CD4-positive, alpha-beta T cell treated with Interleukin-10 for 1 hour (primary cell): ENCODE results near the gene ERBB4.
"Not testable (repeated sequence)": the region's sequence is repeated elsewhere in the genome, so short reads cannot be mapped to it uniquely, and the experiment has no call there.

Experiments used
- DNase-seq: peaks from one replicate; pipeline ENCODE4 v3.0.0-alpha.2; 2020

ERBB4 gene

DNA sequence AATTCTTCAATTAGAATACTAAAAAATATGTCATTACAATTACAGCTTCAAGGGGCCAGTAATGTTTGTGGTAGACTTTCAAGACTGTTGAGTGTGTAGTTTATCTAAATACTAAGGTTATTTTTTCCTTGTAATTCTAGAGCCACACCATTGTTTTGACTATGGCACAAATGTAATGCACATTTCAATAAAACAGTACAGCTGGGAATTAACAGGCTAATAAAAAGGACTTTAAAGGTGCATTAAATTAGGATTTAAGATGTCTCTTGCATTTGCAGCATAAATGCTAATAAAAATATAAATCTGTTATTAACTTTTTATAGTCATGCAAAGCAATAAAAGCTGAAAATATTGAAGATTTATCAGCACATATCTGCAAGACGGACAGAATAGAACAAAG is 344.8 kb downstream of the ERBB4 start:
- DNase-seq, result no peak

DNA sequence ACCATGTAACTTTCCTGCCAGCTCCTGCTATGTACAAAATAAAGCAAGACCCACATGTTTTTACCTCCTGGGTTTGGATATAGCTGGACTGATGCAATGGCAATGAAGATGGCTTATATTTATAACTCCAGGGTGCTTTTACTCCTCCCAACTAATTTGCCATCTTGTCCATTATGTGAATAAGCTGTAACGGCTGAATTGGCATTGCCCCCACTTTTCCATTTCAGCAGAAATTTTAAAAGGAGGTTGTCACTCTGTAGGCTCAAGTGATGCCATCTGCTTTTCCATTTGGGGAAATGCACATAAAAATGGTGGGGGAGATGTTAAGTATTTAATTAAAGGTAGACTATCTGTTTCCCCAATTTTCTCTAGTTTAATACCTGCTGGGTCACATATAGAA is 345.5 kb downstream of the ERBB4 start:
- DNase-seq, result no peak

DNA sequence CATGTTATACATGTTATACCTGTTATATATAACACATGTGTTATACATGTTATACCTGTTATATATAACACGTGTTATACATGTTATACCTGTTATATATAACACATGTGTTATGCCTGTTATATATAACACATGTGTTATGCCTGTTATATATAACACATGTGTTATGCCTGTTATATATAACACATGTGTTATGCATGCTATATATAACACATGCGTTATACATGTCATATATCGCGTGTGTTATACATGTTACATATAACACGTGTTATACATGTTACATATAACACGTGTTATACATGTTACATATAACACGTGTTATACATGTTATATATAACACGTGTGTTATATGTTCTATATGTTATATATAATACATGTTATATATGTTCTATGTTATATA is 347.2 kb downstream of the ERBB4 start:
- not testable (repeated sequence) for DNase-seq

DNA sequence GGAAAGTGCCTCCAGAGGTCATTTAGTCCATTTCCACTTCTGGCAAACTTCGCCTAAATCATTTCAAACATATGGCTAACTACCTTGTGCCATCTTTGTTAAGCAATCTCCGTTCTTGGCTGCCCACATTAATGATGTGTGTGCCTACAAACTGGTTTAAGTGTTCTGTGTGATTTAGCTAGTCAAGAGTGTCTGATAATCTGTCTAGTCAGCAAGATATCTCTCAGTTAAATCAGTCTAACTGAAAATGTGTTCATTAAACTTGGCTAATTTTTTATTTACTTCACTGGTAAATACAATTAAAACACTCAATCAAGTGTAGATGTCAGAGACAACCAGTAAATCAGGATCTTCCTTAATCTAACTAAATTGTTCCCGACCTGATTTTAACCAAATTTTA is 352.4 kb downstream of the ERBB4 start:
- DNase-seq, result no peak

DNA sequence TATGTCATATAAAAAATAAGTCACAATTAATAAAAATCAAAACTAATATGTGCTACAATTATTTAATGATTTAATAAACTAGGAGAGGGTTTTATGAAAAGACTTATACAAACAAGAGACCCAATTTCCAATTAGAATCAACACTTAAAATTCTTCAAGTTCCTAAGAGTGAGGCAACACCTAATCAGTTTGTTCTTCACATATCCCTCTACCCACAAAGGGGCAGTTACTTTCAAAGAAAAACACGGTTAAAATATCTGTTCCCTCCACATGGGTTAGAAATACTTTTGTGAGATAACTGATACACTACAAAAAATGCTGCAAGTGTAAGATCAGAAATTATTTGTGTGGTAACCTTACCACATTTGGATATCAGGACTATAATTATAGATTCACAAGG is 357.0 kb downstream of the ERBB4 start:
- DNase-seq, result no peak

DNA sequence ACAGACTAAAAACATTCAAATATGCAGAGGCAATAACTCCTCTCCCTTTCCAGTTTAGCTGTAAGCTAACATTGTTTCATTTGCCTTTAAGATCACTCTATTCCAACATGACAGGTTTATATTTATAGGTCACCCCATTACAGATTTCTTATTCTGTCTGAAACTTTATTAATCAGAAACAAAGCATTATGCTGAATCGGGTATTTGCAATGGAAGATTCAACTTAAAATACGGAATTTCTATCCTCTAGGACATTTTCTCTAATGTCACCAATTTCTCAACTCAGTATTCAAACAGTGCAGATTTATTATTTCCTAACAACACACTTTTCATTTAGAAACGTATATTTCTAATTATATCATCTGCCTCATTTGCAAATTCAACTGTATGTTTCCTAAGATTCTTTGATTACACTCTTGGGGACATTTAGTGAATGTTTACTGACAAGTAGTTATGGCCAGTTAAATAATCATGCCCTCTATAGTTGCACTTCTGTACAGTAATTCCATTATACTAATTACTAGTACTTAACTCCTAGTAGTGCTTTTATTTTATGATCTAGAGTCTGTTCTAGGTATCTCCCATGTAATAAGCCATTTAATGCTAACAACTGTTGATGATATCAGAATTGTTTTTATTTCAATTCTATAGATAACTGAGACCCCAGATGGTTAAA is 358.1 kb downstream of the ERBB4 start:
- DNase-seq, result no peak

DNA sequence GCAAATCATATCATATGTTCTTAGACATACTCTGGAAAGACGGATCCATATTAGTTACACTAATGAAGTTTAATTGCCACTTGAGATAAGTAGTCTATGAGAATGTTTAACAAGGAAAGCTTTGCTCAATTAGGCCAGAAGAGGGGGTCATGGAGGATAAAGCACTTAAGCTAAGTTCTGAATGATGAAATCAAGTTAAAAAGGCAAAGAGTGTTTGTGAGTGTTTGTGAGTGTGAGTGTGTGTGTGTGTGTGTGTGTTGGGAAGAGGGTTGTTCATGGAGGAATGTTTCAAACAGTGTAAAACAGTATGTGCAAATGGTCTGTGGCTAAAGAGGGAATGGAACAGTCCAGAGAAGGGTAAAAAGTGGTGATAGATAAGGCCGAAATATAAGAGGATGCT is 360.9 kb downstream of the ERBB4 start:
- no peak for DNase-seq

DNA sequence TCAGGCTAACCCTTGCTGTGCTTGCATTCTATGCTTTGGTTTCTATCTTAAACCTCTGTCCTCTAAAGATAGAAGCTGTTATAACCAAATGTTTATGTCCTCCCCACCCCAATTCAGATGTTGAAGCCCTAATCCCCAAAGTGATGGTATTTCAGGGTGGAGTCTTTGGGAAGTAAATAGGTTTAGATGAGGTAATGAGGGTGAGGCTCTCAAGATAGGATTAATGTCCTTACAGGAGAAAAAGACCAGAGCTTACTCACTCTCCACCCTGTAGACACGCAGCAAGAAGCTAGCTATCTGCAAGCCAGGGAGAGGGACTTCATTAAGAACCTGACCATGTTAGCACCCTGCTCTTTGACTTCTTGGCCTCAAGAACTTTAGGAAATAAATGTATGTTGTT is 362.5 kb downstream of the ERBB4 start:
- DNase-seq, result no peak

DNA sequence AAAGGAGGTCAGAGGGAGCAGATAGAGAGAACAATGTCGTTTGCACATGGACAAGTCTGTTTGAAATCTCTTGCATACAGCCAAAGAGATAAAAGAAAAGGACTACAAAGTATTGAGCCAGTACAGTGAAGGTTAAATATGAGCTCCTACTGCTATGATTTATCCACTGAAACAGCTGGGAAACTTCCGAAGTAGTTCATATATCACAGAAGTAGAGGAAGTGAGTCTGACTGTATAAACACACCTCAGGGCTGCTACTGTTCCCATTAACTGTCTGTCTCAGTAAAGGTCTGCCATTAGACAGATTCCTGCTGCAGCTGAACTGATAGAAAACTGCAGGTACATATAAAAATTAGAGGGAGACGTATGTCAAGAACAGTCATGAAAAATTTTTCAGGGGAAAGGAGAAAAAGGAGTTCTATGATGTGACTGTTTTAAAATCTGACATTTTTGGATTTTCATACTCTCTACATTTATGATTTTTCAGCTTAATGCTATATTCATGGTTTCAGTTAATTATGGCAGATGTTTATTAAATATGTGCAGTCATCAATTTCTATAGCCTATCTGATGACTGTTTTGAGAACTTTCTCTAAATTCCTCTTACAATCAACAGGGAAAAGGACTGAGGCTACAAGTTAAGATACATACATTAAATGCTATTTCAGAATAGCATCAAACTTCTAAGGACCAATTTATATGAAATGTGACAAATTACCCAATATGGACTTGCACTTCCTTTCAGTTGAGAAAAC is 364.7 kb downstream of the ERBB4 start:
- no peak for DNase-seq

DNA sequence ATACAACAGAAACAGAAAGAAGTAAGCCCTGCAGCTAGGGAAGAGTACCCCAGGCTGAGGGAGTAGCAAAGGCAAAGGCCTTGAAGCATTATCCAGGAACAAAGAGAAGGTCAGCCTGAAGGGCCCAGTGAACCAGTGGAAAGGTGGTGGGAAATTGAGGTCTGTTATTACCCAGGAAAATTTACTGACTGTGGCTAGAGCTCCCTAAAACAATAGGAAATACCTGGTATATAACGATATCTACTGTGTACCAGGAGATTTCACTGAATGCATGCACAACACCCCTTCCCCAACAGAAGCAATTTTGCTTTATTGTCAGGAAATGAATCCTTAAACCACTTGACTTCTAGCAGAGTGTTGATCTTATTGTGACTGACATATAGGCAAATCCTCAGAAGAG is 365.3 kb downstream of the ERBB4 start:
- DNase-seq, result no peak

DNA sequence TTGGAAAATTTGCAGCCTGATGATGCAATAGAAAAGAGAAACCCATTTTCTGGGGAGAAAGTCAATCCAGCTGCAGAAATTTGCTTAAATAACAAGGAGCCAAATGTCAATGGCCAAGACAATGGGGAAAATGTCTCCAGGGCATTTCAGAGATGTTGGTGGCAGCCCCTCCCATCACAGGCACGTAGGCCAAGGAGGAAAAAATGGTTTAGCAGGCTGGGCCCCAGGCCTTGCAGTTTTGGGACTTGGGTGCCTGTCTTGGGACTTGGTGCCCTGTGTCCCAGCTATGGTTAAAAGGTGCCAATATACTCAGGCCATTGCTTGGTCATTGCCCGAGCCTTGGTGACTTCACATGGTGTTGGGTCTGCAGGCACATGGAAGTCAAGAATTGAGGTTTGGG is 368.2 kb downstream of the ERBB4 start:
- DNase-seq, result no peak

DNA sequence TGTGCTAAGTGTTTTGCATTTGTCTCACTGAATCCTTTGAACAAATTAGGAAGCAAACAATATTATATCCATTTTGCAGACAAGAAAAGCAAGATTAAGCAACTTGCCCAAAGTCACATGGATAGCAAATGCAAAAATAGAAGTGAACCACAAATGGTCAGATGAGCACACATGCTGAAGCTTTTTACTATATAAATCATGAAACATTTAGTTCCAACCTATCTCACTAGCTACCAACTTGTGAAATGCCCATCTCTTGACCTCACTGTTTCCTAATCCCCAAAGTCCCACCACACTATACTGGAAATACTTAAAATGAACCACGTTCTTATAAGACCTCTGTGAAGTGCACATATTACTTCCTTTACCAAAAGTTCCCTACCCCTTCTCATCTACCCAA is 380.5 kb downstream of the ERBB4 start:
- no peak for DNase-seq

DNA sequence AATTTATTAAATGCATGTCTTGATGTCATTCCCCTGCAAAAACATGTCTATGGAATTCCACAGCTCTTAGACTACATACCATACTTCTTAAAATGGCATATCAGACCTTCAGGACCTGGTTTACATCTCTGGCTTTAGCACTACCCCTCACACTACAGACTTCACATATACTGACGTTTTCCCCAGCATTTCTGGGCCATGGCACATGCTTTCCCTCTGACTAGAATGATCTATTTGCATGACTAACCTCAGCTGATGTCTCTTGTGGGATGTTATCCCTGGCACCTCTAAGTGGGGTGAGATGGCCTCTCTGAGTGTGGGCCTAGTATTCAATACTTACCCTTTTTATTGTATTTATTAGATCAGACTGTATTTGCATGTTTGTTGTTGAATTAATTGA is 381.6 kb downstream of the ERBB4 start:
- no peak for DNase-seq

DNA sequence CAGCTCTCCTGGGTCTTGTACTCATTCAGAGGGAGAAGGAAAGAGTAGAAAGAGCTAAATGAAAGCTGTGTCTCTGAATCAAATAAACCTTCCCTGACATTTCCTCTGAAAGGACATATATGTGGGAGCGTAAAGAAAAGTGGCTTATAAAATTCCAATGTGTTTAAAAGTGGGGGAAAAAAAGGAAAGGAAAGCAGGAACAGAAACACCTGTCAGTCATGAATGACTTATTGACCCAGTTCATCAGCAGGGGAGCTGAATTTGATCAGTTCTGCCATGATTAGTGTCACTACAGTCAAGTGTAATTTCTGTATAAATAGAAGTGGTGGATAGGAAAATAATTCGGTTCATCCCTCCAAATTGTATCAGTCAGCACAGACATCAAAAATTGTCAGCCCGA is 382.5 kb downstream of the ERBB4 start:
- DNase-seq, result no peak

DNA sequence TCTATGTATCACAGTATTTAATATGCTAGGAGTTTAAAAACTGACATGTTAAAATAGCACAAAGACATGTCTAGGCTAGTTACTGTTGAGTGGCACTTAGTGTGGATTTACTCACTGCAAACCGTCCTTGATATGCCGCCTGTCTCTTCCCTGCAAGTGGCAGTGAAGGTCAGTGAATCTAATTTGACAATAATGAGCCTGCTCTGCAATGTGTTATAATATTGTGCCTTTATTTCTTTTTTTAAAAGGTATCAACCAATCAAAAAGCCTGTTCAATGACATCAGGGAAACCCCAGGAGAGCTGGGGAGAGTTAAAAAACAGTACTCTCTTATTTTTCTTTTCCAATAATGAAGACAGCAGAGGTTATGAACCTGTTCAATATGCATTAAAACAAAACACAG is 384.1 kb downstream of the ERBB4 start:
- DNase-seq, result no peak

DNA sequence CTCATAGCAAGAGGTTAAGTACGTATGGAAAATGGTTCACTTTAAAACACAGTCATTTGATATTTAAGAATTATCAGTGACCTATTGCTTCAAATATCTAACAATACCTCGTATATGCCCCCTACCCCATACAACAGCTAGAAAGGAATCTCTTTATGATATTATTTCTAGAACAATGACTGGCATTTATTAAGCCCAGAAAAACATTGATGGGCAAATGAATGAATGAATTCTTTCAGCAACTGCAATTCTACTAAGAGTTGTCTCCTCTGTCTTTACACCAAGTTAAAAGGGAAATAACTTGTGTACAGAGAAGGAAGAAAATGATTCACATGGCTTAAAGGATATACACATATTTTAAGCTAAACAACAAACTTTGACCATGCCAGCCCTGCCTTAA is 384.7 kb downstream of the ERBB4 start:
- no peak for DNase-seq

DNA sequence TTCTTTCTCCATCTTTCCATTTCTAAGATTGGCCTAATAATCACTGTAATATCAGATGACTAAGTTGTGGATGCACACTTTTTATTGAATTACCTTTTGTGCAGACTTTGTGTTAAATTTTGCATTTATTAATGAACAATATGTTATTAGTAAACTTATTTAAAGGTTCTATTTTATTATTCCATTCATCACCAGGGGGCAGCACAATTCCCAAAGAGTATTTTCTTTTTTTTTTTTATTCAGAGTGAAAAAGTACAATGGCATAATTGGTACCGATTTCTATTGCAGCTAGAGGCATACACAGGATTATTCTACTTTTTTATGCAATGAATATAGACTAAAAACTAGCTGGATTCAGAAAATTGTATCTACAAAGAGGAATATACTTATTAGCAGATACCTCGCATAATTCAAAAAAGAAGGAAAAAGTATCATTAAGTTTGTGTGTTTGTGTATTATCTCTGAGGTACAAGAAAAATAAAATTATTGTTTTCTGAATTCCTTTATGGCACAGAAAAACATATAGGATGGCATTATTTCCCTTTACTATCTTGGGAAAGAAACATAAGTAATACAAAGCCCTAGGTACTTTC is 390.6 kb downstream of the ERBB4 start:
- no peak for DNase-seq

DNA sequence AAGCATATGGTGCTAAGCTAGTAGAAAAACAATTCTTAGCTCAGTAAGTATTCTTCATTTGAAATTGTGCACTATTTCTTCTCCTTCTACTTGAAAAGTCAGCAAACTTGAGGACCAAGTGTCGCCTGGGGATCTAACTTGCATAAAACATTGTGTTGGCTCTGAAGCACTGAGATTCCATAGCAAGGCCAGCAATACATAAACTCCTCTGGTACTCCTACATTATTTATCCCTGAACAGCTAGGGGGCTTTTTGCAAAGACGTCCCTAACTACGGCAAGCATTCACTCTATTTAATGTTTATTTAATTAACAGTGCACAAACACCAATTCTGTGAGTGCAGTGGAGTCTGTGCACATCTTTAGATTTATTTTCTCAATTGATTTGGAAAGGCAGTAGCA is 392.2 kb downstream of the ERBB4 start:
- DNase-seq, result no peak

DNA sequence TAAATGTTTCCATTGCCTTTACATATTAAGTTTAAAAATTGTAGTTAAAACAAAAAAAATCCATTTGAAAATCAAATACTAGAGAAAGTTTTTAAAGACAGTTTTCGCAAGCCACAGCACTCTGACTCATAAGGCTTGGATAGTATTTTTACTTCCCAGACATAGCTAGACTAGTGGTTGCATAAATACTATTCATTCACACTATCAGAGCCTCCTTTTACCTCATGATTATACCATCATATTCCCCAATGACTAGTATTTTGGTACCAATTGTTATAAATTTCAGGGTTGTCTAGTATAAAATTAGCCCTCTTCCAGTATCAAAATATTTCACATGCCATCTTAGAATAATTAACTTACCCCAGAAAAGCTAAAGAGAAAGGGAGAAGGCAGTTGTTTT is 393.5 kb downstream of the ERBB4 start:
- DNase-seq, result no peak

DNA sequence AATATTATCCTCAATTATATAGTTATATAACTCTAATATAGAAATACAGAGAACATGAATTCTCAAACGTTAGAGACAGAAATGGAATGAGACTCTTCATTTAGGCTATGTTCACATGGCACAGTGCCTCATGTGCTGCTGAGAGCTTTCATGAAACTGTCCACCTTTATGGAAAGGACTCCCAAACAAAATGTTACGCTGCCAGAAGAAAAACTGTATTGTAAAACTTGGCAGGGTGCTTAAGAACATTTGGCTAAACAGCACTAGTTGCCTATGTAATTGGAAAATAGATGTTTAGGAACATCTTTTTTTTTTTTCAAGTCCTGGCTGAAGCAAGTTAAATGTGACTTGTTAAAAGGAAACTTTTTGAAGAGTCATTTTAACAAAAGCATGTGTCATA is 396.0 kb downstream of the ERBB4 start:
- DNase-seq, result no peak

DNA sequence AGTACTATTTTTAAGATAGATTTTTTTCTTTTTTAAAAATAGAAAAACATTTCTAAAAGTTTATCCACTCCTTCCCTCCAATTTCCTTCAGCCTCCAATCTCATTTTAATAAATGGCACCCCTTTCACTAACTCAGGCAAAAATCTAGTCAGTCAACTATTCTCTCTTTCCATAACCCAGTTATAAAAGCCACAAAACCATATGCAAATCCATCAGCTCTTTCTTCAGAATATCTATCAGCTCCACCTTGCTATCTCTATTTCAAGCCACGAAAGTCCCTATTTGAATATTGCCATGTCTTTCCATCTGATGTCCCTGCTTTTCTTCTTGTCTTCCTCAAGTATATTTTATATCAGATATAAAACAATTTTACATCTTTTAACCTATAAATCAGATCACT is 397.1 kb downstream of the ERBB4 start:
- no peak for DNase-seq

DNA sequence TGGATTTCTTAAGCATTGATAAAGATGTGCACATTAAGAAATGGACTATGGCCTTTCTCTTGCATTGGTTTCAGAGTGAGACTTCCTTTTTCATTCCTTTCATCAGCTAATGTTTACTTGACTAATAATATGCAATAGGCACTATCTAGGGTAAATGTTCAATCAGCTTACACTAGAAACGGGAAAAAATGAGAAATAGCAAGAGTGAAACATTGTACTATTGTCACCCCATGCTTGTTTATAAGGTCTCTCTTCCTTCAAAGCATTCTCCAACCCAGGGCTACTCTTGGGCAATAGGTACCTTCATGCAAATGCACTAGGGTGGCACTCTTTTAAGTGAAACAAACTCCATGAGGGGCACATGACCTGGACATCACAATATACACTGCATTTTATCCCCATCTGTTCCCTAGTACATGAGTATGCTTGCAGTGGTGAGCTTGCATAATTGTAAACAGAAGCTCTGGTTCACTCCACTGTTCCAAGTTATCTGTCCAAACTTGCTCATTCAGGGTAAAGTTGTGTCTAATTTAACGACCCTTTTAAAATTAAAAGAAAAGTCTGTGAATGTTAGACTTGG is 402.3 kb downstream of the ERBB4 start:
- DNase-seq, result no peak

DNA sequence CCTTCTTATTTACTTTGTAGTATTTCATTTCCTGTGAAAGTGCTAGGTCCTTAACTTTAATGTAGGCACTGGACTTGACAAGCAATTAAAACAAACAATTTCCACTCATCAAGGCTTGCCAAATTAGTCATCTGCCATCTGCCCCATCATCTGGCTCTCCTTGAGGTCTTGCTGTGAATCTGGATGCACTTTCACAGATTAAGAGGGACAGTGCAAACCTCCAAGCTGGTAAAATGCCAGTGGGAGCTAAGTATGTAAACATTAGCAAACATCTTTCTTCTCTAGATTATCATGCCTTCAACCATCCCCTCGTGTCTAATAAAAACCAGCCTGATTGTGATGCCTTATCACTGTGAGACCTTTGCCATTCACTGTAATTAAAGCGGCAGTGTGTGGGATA is 402.9 kb downstream of the ERBB4 start:
- DNase-seq, result no peak

DNA sequence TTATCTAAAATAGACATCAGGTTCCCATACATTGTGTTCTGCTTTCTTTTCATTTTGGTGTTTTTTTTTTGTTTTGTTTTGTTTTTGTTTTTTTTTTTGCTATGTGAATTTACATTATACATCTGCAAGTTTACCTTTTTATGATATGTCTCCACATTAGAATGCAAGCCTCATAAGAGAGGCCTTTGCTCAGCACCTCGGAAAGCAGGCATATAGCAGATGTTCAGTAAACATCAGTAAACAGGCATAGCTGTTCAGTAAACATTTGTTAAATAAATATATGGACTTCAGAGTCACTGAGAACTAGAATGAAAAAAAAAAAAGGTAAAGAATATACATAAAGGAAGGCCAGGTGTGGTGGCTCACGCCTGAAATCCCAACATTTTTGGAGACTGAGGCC is 405.3 kb downstream of the ERBB4 start:
- no peak for DNase-seq
